ENCODE data around the gene TPO.
"Not testable (repeated sequence)": the region's sequence is repeated elsewhere in the genome, so short reads cannot be mapped to it uniquely, and the experiment has no call there.

TPO gene

GRCh38 chr2:1486670-1487069, 73.4 kb downstream of the TPO start:
- no peak for DNase-seq

GRCh38 chr2:1487758-1488157, 74.5 kb downstream of the TPO start:
- no peak for DNase-seq

GRCh38 chr2:1488181-1488671, 75.0 kb downstream of the TPO start:
- no peak for DNase-seq

- no peak for DNase-seq
Observed at GRCh38 chr2:1488851-1489250, 75.6 kb downstream of the TPO start.

- no peak for DNase-seq
Observed at GRCh38 chr2:1489486-1489885, 76.2 kb downstream of the TPO start.

- not testable (repeated sequence) for DNase-seq
Observed at GRCh38 chr2:1490381-1490780, 77.1 kb downstream of the TPO start.

- DNase-seq: no peak
Observed at GRCh38 chr2:1491751-1492150, 78.5 kb downstream of the TPO start.

GRCh38 chr2:1492231-1492630, 79.0 kb downstream of the TPO start:
- not testable (repeated sequence) for DNase-seq

GRCh38 chr2:1492711-1493430, 79.6 kb downstream of the TPO start:
- no peak for DNase-seq

- DNase-seq: no peak
Observed at GRCh38 chr2:1493431-1494126, 80.3 kb downstream of the TPO start.

GRCh38 chr2:1494257-1494656, 81.0 kb downstream of the TPO start:
- DNase-seq: no peak

- DNase-seq: no peak
Observed at GRCh38 chr2:1494906-1495305, 81.6 kb downstream of the TPO start.

GRCh38 chr2:1495676-1496358, 82.6 kb downstream of the TPO start:
- no peak for DNase-seq

- DNase-seq: no peak
Observed at GRCh38 chr2:1496359-1496821, 83.1 kb downstream of the TPO start.

- DNase-seq: no peak
Observed at GRCh38 chr2:1497122-1497611, 83.9 kb downstream of the TPO start.

- no peak for DNase-seq
Observed at GRCh38 chr2:1498176-1498575, 84.9 kb downstream of the TPO start.

- no peak for DNase-seq
Observed at GRCh38 chr2:1499033-1499795, 86.0 kb downstream of the TPO start.

- DNase-seq: no peak
Observed at GRCh38 chr2:1501038-1501851, 88.0 kb downstream of the TPO start.

GRCh38 chr2:1501991-1502390, 88.7 kb downstream of the TPO start:
- no peak for DNase-seq

GRCh38 chr2:1502891-1503304, 89.6 kb downstream of the TPO start:
- no peak for DNase-seq

GRCh38 chr2:1503471-1504310, 90.4 kb downstream of the TPO start:
- no peak for DNase-seq

All from fibroblast of skin of back (primary cell).